ENCODE data around the gene SLX4IP.

DNA sequence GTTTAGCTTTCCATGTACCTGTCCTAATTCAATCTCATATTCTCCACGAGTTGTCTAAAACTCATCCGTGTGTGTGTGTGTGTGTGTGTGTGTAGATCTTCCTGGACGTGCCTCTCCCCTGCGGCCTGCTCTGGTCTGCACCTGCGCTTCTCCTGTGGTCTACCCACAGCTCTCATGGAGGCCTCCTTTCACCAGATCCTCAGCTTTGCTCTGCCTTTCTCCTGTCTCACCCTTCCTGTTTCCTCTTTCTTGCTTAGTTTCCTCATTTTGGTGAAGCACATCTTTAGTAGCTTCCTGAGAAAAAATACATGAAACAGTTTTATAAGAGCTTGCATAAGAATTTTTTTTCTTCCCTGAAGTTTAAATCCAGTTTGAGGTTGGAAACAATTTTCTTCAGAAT lies 18.1 kb downstream of the SLX4IP start:
- TF ChIP-seq CTCF (IDR thresholded peaks at IDR 0.05) (no peak), EP300 (IDR thresholded peaks at IDR 0.05) (no peak), POLR2A (IDR thresholded peaks at IDR 0.05) (no peak), POLR2AphosphoS5 (IDR thresholded peaks at IDR 0.05) (no peak)
